Erythroblast (primary cell): ENCODE data around the gene GPX6.
"Not testable (repeated sequence)": the region's sequence is repeated elsewhere in the genome, so short reads cannot be mapped to it uniquely, and the experiment has no call there.

Experiments
- DNase-seq, 2 experiments: peaks; one replicate each; lab custom pipeline; 2025; lab: John Stamatoyannopoulos, UW
- GATA1 ChIP-seq: IDR thresholded peaks from 2 replicates; pipeline ENCODE4 v1.6.1; 2011; ENCODE audit warnings: low read depth, mild to moderate bottlenecking, control low read depth, low read length, moderate library complexity
- POLR2A ChIP-seq: IDR thresholded peaks from 2 replicates; pipeline ENCODE4 v1.6.1; 2011; ENCODE audit warnings: mild to moderate bottlenecking, low read length

GPX6 gene

GRCh38 chr6:28537509-28538140, 22.0 kb upstream of the GPX6 start:
- TF ChIP-seq GATA1 = no peak
- no peak for TF ChIP-seq POLR2A
- no peak for DNase-seq

GRCh38 chr6:28537065-28537464, 21.5 kb upstream of the GPX6 start:
- no peak for TF ChIP-seq GATA1
- no peak for TF ChIP-seq POLR2A
- DNase-seq = no peak

DNA sequence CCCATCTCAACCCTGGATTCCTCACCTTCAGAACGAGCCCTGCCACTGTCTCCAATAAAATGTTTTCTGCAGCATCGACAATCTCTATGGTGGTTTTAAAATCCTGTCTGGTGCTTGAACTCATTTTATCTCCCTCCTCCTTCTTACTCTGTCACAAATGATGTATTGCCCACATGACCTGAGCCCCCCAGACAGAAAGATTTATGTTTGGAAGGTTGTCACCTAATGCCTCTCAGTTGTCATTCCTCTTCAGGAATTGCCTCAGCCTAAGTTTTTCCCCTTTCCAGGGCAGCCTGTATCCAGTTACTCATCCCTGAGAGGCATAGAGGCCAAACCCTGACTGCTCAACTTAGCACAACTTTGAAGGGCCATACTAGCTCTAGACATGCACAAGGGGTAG, 19.3 kb upstream of the GPX6 start:
- no peak for DNase-seq
- TF ChIP-seq POLR2A (no peak), GATA1 (no peak)

DNA sequence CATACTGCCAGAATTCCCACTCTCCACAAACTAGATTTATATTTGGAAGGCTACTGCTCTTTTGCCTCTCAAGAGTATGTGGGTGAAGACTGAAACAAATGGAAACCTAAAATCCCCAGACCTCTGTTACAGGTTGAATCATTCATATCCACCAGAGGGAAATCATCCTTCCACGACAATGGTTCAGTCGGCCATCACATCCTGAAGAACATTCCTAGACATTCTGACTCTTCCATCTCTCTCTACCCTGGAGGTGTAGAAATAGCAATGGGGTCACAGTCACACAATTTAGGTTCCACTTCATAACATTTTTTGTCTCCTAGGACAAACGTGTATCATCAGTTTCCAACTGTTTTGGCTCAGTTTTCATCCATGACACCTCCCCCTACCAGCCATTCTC, 18.7 kb upstream of the GPX6 start:
- no peak for DNase-seq
- TF ChIP-seq GATA1 (no peak), POLR2A (no peak)

DNA sequence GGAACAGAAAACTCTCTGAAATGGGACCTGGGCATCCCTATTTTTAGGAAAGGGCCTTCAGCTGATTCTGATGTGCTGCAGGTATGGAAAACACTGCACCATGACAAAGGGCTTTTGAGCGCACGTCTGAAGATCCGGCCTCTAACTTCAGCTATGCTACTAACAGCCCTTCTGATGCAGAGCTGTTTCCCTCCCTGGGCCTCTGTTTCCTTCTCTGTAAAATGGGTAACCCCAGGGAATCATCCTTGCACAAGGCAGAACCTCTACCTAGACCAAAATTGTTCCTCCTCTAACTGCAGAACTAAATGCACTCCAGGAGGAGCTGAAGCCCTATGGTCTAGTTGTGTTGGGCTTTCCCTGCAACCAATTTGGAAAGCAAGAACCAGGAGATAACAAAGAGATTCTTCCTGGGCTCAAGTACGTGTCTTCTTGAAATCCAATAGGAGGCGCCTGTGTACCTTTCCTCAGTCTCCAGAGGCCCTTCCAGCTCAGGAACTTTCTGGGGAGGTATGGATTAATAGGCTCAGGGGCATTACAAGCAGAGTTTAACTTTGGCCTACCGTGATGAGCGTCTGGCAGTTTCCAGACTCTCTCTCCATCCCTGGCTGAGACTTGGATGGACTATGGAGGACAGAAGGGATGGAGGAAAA, 16.0 kb upstream of the GPX6 start:
- no peak for TF ChIP-seq POLR2A
- no peak for TF ChIP-seq GATA1
- DNase-seq = no peak

DNA sequence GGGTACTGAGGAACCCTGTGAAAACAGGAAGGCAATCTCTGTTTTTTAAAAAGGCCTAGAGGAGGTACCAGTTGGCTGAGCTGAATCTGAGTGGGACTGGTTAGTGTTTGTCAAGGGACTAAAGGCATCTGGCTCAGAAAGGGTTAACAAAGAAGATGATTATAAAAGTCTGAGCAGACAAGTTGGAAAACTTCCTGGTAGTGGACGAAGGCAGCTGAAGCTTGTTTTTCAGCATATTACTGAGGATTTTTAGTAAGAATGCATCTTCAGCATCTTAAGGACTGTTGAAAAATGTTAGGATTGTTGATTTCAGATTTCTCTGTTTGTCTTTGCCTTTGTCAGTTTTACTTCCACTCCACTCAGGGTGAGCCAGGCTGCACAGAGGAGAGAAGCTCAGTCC, 15.2 kb upstream of the GPX6 start:
- TF ChIP-seq GATA1 = no peak
- no peak for TF ChIP-seq POLR2A
- DNase-seq = no peak

DNA sequence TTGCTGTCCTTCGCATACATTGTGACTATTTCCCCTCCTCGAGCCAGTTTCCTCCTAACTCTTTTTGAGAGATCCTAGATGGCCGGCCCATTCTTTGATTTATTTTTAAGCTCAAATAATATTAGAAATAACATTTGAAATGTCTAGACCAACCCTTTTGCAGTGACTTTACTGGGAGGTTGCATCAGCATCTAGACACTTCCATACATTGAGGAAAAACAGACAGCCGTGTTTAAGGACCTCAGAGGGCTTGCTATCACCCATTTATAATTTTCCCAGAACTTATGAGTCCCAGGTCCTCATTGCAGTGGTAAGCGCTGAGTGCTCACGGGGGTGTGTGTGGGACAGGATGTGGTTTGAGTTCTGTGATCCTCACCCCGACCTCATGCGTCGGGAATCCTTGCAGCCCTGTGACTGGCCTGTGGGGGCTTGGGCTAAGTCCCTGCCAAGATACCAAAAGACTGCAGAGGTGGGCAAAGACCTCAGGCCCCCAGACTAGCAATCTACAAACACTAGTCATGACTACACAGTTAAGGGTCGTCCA, 10.0 kb upstream of the GPX6 start, which contains the start of gene GPX5:
GPX5 (plus strand) TSS at position 386 of the 544 bp plus-strand sequence; CDS start at position 519, 133 bp downstream.
- TF ChIP-seq POLR2A (no peak), GATA1 (no peak)
- no peak for DNase-seq

DNA sequence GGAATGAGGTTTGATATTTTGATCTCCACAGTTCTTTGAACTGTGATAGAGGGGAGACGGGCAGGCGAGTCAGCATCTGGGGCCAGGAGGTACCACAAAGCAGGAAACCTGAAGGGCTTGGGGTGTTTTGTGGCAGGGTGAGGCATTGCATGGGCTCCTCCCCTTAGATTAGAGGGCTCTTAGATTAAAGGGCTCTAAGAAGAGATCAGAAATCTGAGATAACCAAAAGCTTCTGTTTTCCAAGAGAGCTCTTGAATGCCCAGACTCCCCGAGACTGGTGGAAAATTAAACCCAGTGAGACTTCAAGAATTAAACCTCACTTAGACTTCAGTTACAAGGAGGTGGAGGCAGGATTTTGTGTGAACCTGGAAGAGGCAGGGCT, 7.6 kb upstream of the GPX6 start:
- DNase-seq = no peak
- TF ChIP-seq GATA1 (no peak), POLR2A (no peak)

DNA sequence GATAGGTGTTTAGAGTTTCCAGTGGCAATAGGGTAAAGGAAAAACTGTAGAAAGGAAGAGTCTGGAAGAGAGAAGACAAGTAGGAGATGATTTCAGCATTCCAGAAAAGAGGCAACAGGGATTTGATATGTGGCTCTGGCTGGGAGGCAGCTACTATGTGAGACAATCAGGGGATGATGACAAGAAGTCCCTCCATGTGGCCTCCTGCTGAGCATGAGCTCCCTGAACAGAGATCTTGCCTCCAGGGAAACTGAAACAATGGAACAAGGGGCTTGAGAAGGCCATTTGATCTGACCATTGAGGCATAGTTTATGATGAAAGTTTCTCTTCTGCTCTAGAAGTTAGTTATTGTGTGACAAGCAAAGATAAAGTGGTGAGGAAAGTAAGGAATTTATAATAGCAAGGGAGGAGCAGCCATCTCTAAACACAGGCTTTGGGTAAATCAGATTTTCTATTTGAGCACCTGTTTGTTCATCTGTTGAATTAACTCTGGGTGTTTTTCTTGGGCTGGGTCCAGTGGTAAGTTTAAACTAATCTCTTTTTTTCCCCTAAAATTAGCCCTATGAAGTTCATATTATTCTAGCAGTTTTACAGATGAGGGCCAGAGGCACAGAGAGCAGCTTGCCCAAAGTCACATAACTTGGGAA, 7.1 kb upstream of the GPX6 start:
- TF ChIP-seq POLR2A = no peak
- no peak for TF ChIP-seq GATA1
- no peak for DNase-seq

DNA sequence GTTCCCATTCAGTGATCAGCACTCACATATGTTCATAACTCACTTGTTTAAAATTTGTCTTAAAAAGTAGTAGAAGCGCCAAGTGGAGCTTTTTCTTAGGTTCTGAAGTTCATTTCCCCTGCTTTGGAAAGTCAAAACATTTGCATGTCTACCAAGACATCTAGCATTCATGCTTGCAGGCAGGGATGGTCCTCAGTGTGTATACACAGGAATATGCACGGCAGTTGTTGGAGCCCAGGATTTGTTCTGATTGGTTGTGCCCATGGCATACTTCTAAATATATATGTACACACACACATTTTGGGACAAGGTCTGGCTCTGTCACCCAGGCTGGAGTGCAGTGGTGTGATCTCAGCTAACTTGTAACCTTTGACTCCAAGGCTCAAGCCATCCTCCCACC, 2.4 kb upstream of the GPX6 start:
- TF ChIP-seq POLR2A = no peak
- TF ChIP-seq GATA1 = no peak

GRCh38 chr6:28512387-28512786, 3.2 kb downstream of the GPX6 start:
- not testable (repeated sequence) for DNase-seq

More for the DNA sequence above, 2.4 kb upstream of the GPX6 start:
- DNase-seq = no peak

GRCh38 chr6:28511628-28512300, 3.8 kb downstream of the GPX6 start:
- TF ChIP-seq POLR2A (no peak), GATA1 (no peak)
- no peak for DNase-seq

GRCh38 chr6:28506807-28507475, 8.7 kb downstream of the GPX6 start:
- DNase-seq = no peak
- TF ChIP-seq GATA1 (no peak), POLR2A (no peak)
